ENCODE measurements around the gene AADAC.
"Not testable (repeated sequence)": the region's sequence is repeated elsewhere in the genome, so short reads cannot be mapped to it uniquely, and the experiment has no call there.

Gene AADAC

GRCh38 chr3:151859233-151859673, 45.3 kb downstream of the AADAC start:
- no peak for DNase-seq

GRCh38 chr3:151859905-151860304, 46.0 kb downstream of the AADAC start:
- no peak for DNase-seq

- DNase-seq, result no peak
Measured at GRCh38 chr3:151863611-151864010, 49.7 kb downstream of the AADAC start.

- DNase-seq, result no peak
Measured at GRCh38 chr3:151864423-151865101, 50.6 kb downstream of the AADAC start.

- DNase-seq, result no peak
Measured at GRCh38 chr3:151866711-151867410, 52.9 kb downstream of the AADAC start.

GRCh38 chr3:151867666-151868065, 53.8 kb downstream of the AADAC start:
- no peak for DNase-seq

- DNase-seq, result no peak
Measured at GRCh38 chr3:151869181-151869580, 55.3 kb downstream of the AADAC start.

- no peak for DNase-seq
Measured at GRCh38 chr3:151871639-151872468, 57.9 kb downstream of the AADAC start.

GRCh38 chr3:151873398-151873797, 59.5 kb downstream of the AADAC start, which contains the start of gene SUCNR1:
TSS of gene SUCNR1 (plus strand) at chr3:151873643. CDS start at chr3:151879893, 6,250 bp downstream.
- DNase-seq, result no peak

- DNase-seq, result not testable (repeated sequence)
Measured at GRCh38 chr3:151874079-151874478, 60.2 kb downstream of the AADAC start.

- no peak for DNase-seq
Measured at GRCh38 chr3:151875759-151876158, 61.8 kb downstream of the AADAC start.

GRCh38 chr3:151877269-151877668, 63.4 kb downstream of the AADAC start:
- DNase-seq, result no peak

All from NCI-H1092 (cell line).